ENCODE measurements around the gene TACR1. TPM values are rescaled to one million over a fixed set of nuclear protein-coding genes. Genes with fewer than 3 reads are reported as not detected.

TACR1 gene
- total RNA-seq, 2 donors from 2014 or later = 0.07 to 0.16 TPM

- TF ChIP-seq, protein P1, sequence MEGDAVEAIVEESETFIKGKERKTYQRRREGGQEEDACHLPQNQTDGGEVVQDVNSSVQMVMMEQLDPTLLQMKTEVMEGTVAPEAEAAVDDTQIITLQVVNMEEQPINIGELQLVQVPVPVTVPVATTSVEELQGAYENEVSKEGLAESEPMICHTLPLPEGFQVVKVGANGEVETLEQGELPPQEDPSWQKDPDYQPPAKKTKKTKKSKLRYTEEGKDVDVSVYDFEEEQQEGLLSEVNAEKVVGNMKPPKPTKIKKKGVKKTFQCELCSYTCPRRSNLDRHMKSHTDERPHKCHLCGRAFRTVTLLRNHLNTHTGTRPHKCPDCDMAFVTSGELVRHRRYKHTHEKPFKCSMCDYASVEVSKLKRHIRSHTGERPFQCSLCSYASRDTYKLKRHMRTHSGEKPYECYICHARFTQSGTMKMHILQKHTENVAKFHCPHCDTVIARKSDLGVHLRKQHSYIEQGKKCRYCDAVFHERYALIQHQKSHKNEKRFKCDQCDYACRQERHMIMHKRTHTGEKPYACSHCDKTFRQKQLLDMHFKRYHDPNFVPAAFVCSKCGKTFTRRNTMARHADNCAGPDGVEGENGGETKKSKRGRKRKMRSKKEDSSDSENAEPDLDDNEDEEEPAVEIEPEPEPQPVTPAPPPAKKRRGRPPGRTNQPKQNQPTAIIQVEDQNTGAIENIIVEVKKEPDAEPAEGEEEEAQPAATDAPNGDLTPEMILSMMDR (IDR thresholded peaks at IDR 0.05) = no peak
- H3K27ac ChIP-seq = no peak overlapping the region
- H3K27me3 ChIP-seq = no peaks in the 10 kb centered on the region
- H3K9me3 ChIP-seq = no peaks in the 10 kb centered on the region
- no peak overlapping the region for H3K4me3 ChIP-seq
- H3K36me3 ChIP-seq = no peaks in the 10 kb centered on the region
- no peak for DNase-seq (ENCODE audit: low spot score)
- H3K4me1 ChIP-seq = peaks cover 0 to 11% of the 10 kb centered on the region in 2 donors
Observed at GRCh38 chr2:75204833-75205232, 5.5 kb upstream of the TACR1 start.

- TF ChIP-seq, protein P1 (IDR thresholded peaks at IDR 0.05) = no peak
- Histone ChIP-seq H3K9me3 (no peaks in the 10 kb centered on the region), H3K27me3 (no peaks in the 10 kb centered on the region), H3K27ac (no peak overlapping the region), H3K4me3 (no peak overlapping the region), H3K4me1 (peaks cover 0 to 22% of the 10 kb centered on the region in 2 donors), H3K36me3 (no peaks in the 10 kb centered on the region)
- no peak for DNase-seq (ENCODE audit: low spot score)
Observed at GRCh38 chr2:75202359-75202758, 3.0 kb upstream of the TACR1 start.

DNA sequence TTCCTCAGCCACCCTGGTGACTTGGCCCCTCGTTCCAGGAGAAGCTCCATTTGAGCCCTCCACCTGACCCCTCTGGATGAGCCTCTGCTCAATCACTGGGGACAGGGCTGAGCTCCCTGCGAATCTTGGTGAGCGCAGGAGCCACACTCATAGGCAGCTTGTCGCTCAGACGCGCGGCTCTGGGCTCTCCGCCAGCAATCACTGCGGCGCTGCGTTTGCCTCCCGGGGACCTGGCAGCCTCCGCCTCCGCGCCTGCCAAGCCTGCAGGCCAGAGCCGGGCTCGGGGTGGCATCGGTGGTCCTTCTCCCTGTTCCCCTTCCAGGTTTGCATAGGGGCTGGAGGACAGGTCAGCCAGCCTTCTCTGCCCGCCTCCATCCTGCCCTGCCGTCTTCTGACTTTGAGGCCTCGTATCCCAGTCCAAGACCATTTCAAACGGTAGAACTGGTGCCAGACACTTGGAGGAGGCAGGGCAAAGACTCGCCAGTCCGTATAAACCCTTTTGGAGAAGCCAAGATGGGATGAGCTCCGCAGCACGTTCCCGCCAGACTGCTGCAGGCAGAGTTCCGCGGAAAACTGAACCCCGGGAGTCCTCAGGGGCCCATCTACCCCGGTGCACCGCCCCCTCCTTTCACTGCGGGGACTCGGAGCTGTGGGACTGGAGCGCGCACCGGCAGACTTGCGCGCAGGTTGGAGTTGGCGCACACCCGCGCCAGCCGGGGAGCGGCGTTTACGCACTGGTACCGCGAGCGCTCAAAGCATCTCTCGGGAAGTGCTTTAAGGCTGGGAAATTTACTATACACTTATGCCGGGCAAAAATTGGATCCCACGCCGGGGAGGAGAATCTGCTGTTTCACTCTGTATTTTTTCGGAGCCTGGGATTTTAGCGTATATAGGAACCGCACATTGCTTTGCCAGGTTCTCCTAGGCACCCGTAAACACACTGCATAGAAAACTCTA lies 1.1 kb upstream of the TACR1 start:
- Histone ChIP-seq H3K27ac (no peak overlapping the region), H3K27me3 (no peaks in the 10 kb centered on the region), H3K4me3 (peak overlapping the region in 1 of 2 donors; percentile 44), H3K4me1 (peaks cover 0 to 22% of the 10 kb centered on the region in 2 donors), H3K9me3 (no peaks in the 10 kb centered on the region), H3K36me3 (no peaks in the 10 kb centered on the region)
- no peak for DNase-seq (ENCODE audit: low spot score)
- TF ChIP-seq, protein P1 (IDR thresholded peaks at IDR 0.05) = no peak

DNA sequence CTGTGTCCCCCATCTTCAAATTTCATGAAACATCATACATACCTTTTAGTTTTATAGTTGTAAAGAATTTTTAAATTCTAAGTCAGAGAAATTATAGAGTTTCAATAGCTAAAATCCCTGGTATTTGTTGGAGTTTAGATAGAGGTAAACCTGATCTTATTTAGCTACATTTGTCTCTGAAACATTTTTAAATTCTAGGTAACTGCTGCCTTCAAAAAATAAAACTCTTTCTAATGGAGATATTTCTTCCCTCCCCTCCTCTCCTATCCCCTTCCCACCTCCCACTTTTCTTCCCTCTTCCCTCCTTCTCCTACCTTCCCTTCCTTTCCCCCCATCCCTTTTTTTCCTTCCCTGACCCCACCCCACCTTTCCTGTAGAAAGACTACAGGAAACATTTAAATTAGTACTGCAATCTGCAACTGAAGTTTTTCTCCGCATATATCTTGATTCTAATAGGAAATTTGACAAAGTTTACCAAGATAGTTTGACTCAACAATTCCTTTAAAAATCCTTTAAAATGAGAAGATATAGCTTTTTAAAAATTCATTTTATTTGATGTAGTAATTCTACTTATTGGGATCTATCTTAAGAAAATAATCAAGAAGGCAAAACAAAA lies 4.1 kb downstream of the TACR1 start:
- DNase-seq (ENCODE audit: low spot score) = no peak
- no peak overlapping the region for H3K27ac ChIP-seq
- H3K9me3 ChIP-seq = no peaks in the 10 kb centered on the region
- TF ChIP-seq, protein P1 (IDR thresholded peaks at IDR 0.05) = no peak
- H3K4me3 ChIP-seq = no peak overlapping the region
- peaks cover 0 to 14% of the 10 kb centered on the region in 2 donors for H3K4me1 ChIP-seq
- H3K27me3 ChIP-seq = no peaks in the 10 kb centered on the region
- no peaks in the 10 kb centered on the region for H3K36me3 ChIP-seq

DNA sequence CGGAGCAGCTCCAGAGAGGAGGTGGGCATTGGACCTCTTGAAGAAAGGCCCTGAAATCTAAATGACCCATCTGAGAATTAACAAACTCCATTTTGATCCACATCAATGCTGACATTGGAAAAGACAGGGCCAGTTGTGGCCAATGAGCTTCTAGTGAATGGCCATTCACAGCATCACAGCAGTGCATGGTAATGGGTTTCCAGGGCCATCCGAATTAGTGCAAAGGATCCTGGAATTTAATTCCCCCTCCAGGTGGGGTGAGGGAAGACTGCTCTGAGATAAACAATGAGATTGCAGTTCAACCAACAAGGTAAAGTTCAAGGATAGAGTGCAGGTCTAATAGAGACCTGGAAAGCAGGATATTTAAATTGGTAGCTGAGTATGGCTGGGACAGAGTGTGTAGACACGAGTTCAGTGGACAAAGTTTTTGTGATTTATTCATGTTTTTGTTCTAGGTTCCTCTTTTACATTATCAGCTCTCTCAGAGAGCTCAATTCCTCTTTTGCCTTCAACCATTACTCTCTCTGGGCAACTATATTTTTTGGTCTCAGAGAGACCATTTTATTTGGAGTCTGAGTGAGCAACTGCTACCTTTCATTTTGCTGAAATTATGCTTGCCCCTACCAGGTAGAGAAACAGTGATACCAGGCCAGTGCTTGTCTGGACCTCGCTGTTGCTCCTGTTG lies 5.0 kb downstream of the TACR1 start:
- Histone ChIP-seq H3K4me1 (peaks cover 0 to 6% of the 10 kb centered on the region in 2 donors), H3K4me3 (no peak overlapping the region), H3K9me3 (no peaks in the 10 kb centered on the region), H3K27ac (no peak overlapping the region), H3K36me3 (no peaks in the 10 kb centered on the region), H3K27me3 (no peaks in the 10 kb centered on the region)
- no peak for DNase-seq (ENCODE audit: low spot score)
- TF ChIP-seq, protein P1 (IDR thresholded peaks at IDR 0.05) = no peak
